T-helper 1 cell treated with Interleukin-12 subunit alpha and Interleukin-12 subunit beta and Interleukin-4 antibody, amounts not matched to agents 30 μg/mL and 1 μg/mL, for 36 hours (primary cell): Measurements from ENCODE around the gene HMGN1.

Source experiments
- H3K27ac Mint-ChIP-seq: one replicate; pipeline ENCODE4 v1.8.0; 2021; ENCODE audit warnings: mild to moderate bottlenecking, mixed read lengths
- H3K27me3 Mint-ChIP-seq: one replicate; pipeline ENCODE4 v1.8.0; 2021; ENCODE audit warnings: low read depth, mixed read lengths
- H3K36me3 Mint-ChIP-seq: one replicate; pipeline ENCODE4 v1.8.0; 2021; ENCODE audit warnings: low read depth, mixed read lengths
- H3K4me1 Mint-ChIP-seq: one replicate; pipeline ENCODE4 v1.8.0; 2021; ENCODE audit warnings: low read depth, mixed read lengths
- H3K4me3 Mint-ChIP-seq: one replicate; pipeline ENCODE4 v1.8.0; 2021; ENCODE audit warnings: mild to moderate bottlenecking, moderate library complexity, mixed read lengths
- H3K9me3 Mint-ChIP-seq: one replicate; pipeline ENCODE4 v1.8.0; 2021; ENCODE audit warnings: mixed read lengths

HMGN1 gene

GRCh38 chr21:39327727-39328126 lies 21.2 kb downstream of the HMGN1 start:
- no peaks in the 10 kb centered on the region for H3K4me1 Mint-ChIP-seq
- no peak overlapping the region for H3K4me3 Mint-ChIP-seq
- H3K27me3 Mint-ChIP-seq, result peaks cover 18% of the 10 kb centered on the region
- H3K36me3 Mint-ChIP-seq, result no peaks in the 10 kb centered on the region
- H3K27ac Mint-ChIP-seq, result no peak overlapping the region
- H3K9me3 Mint-ChIP-seq, result no peaks in the 10 kb centered on the region

DNA sequence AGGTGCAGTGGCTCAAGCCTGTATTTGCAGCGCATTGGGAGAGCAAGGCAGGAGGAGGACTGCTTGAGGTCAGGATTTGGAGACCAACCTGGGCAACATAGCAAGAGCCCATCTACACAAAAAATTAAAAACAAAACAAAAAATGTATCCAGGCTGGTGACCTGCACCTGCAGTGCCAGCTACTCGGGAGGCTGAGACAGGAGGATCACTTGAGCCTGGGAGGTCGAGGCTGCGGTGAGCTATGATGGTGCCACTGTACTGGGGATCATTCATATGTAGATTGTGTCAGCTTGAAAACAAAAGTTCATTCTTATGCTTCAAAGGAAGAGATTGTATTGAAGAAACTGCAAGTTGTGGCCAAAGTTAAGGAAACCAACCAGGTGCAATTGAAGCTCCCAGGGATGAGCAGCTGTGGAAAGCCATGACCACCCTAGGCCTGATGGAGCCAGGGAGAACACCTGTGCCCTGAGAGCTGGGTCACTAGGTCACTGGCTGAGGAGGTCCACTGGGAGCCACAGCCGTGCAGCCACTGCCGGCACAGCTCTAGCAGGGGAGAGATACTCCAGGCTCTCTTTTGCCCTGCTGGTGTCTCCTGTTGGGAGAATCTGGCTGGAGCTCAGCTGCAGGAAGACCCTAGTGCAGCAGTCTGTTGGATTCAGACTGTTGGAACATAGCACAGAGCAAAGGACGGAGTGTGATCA lies 22.1 kb downstream of the HMGN1 start:
- Mint-ChIP-seq H3K9me3 (no peaks in the 10 kb centered on the region), H3K4me3 (no peak overlapping the region), H3K4me1 (no peaks in the 10 kb centered on the region), H3K27ac (no peak overlapping the region), H3K27me3 (peaks cover 10% of the 10 kb centered on the region), H3K36me3 (no peaks in the 10 kb centered on the region)

- H3K36me3 Mint-ChIP-seq, result no peaks in the 10 kb centered on the region
- no peak overlapping the region for H3K27ac Mint-ChIP-seq
- H3K27me3 Mint-ChIP-seq, result peaks cover 10% of the 10 kb centered on the region
- H3K4me1 Mint-ChIP-seq, result no peaks in the 10 kb centered on the region
- no peaks in the 10 kb centered on the region for H3K9me3 Mint-ChIP-seq
- no peak overlapping the region for H3K4me3 Mint-ChIP-seq
Observed at GRCh38 chr21:39325458-39325857, 23.4 kb downstream of the HMGN1 start.

DNA sequence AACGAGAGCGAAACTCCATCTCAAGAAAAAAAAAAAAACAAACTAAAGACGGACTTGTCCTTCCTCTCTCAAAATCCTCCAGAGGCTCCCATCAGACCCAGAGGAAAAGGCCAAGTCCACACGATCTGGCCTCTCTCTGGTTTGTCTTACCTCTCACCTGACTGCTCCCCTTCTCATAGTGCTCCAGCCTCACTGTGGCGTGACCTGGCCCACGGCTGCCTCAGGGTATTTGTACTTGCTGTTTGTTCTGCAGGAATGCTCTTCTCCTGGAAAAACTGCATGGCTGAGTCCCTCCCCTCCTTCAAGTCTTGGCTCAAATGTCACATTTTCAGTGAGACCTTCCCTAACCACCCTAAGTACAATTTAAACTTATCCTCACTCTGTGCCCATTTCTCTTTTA lies 27.5 kb downstream of the HMGN1 start:
- H3K9me3 Mint-ChIP-seq, result no peaks in the 10 kb centered on the region
- H3K4me3 Mint-ChIP-seq, result no peak overlapping the region
- H3K27ac Mint-ChIP-seq, result no peak overlapping the region
- no peaks in the 10 kb centered on the region for H3K4me1 Mint-ChIP-seq
- peaks cover 5% of the 10 kb centered on the region for H3K27me3 Mint-ChIP-seq
- H3K36me3 Mint-ChIP-seq, result no peaks in the 10 kb centered on the region

DNA sequence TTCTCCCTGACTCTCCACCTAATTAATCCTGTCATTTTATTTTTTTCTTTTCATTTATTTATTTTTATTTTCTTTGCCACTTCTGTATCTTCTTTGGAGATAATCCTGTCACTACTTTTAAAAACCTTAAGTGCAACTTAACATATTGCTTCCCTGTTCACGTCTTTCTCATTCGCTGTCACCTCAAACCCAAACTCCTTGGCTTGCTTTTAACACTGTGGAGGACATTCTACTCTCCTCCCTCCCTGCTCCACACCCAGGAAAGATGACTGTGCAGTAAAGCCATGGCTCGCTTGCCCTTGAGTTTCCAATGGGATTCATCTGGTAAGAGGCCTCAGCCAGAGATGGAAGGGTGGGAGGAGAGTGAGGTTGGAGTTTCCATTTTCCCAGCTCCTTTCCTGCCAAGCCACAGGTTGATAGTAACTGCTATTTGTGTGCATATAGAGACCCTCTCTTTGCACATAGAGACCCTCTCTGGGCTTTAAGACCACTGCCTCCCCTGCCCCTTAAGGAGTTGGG lies 29.0 kb downstream of the HMGN1 start:
- Mint-ChIP-seq H3K27ac (no peak overlapping the region), H3K4me3 (no peak overlapping the region), H3K9me3 (no peaks in the 10 kb centered on the region), H3K4me1 (peaks cover 8% of the 10 kb centered on the region), H3K27me3 (peaks cover 3% of the 10 kb centered on the region), H3K36me3 (no peaks in the 10 kb centered on the region)

GRCh38 chr21:39319251-39319756 lies 29.6 kb downstream of the HMGN1 start:
- H3K4me3 Mint-ChIP-seq, result no peak overlapping the region
- peaks cover 11% of the 10 kb centered on the region for H3K4me1 Mint-ChIP-seq
- no peaks in the 10 kb centered on the region for H3K36me3 Mint-ChIP-seq
- no peak overlapping the region for H3K27ac Mint-ChIP-seq
- H3K27me3 Mint-ChIP-seq, result no peaks in the 10 kb centered on the region
- H3K9me3 Mint-ChIP-seq, result no peaks in the 10 kb centered on the region

DNA sequence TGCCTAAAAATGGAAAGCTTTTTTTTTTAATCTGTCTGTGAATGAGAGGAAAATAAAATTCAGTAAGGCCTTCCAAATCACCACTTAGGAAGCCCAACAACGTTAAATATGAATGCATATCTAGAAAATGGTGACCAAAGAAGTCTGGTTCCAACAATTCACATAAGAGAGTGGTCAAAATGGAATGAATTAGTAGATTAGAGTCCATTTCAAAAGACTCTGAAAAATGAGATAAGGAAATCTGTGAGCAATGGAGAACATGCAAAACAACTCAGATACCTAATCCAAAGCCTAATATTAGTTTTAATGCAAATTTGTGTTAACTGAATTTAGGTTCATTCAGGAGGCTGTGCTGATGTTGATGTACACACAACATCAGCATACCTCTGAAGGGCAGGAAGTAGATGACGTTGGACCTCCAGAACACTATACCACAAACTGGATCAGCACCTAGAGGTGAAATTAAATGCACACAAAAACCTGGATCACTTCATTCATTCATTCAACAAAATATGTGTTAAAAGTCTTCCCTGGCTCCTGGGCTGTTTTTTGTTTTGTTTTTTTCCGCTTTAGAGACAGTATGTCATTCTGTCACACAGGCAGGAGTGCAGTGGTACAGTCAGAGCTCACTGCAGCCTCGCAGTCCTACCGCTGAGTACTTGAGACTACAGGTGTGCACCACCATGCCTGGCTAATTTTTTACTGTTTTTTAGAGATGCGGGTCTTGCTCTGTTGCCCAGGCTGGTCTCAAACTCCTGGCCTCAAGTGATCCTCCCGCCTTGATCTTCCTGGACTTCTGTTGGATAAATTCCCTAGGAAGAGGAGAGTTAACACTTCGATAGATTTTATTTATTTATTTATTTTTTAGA lies 30.6 kb downstream of the HMGN1 start:
- H3K27ac Mint-ChIP-seq, result no peak overlapping the region
- H3K36me3 Mint-ChIP-seq, result no peaks in the 10 kb centered on the region
- no peaks in the 10 kb centered on the region for H3K9me3 Mint-ChIP-seq
- no peaks in the 10 kb centered on the region for H3K27me3 Mint-ChIP-seq
- no peak overlapping the region for H3K4me3 Mint-ChIP-seq
- H3K4me1 Mint-ChIP-seq, result peaks cover 13% of the 10 kb centered on the region

DNA sequence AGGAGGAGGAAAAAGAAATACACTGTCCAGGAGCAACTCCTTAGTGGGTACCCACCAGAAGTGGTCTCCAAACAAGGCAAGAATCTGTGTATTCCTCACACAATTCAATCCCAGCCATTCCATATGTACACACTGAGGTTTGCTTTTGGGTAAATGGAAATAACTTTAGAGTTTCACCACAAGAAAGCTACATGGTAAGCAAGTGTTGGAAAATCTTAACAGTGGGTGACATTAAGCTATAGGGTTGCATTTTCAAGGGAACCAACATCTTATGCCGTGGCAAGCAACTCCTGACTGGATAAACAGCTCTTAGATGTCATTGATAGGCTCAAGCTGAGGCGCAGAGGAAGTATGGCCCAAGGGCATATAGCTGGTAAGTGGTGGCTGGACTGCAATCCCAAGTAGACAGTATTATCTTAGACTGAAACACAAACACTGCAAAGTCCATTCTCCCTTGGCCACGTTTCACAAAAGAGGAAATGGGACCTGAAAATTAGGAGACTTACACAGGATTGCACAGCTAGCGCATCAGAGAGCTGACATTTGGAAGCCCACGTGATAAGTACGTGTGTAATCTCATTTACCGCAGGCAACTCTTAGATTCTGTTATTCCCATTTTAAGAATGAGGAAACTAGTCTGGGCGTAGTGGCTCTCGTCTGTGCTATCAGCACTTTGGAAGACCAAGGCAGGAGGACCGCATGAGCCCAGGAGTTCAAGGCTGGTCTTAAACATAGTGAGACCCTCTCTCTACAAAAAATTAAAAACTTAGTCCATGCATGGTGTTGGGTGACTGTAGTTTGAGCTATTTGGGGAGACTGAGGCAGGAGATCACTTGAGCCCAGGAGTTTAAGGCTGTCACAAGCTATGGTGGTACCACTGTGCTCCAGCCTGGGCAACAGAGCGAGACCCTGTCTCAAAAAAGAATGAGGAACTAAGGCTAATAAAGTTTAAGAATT lies 31.5 kb downstream of the HMGN1 start:
- no peaks in the 10 kb centered on the region for H3K36me3 Mint-ChIP-seq
- H3K4me1 Mint-ChIP-seq, result peaks cover 13% of the 10 kb centered on the region
- no peaks in the 10 kb centered on the region for H3K27me3 Mint-ChIP-seq
- H3K9me3 Mint-ChIP-seq, result no peaks in the 10 kb centered on the region
- H3K27ac Mint-ChIP-seq, result no peak overlapping the region
- H3K4me3 Mint-ChIP-seq, result no peak overlapping the region

- peaks cover 3% of the 10 kb centered on the region for H3K36me3 Mint-ChIP-seq
- no peaks in the 10 kb centered on the region for H3K9me3 Mint-ChIP-seq
- peaks cover 18% of the 10 kb centered on the region for H3K4me1 Mint-ChIP-seq
- no peak overlapping the region for H3K27ac Mint-ChIP-seq
- no peaks in the 10 kb centered on the region for H3K27me3 Mint-ChIP-seq
- no peak overlapping the region for H3K4me3 Mint-ChIP-seq
Observed at GRCh38 chr21:39316729-39317128, 32.2 kb downstream of the HMGN1 start.

- no peaks in the 10 kb centered on the region for H3K27me3 Mint-ChIP-seq
- H3K36me3 Mint-ChIP-seq, result peaks cover 4% of the 10 kb centered on the region
- H3K9me3 Mint-ChIP-seq, result no peaks in the 10 kb centered on the region
- H3K4me3 Mint-ChIP-seq, result no peak overlapping the region
- peaks cover 19% of the 10 kb centered on the region for H3K4me1 Mint-ChIP-seq
- peak overlapping the region; percentile 45 for H3K27ac Mint-ChIP-seq
Observed at GRCh38 chr21:39315603-39316445, 33.1 kb downstream of the HMGN1 start.

- no peaks in the 10 kb centered on the region for H3K27me3 Mint-ChIP-seq
- H3K36me3 Mint-ChIP-seq, result peaks cover 10% of the 10 kb centered on the region
- H3K4me1 Mint-ChIP-seq, result peaks cover 22% of the 10 kb centered on the region
- peak overlapping the region; percentile 83 for H3K27ac Mint-ChIP-seq
- H3K9me3 Mint-ChIP-seq, result no peaks in the 10 kb centered on the region
- peak overlapping the region; percentile 96 for H3K4me3 Mint-ChIP-seq
Observed at GRCh38 chr21:39314143-39315027, 34.5 kb downstream of the HMGN1 start.

DNA sequence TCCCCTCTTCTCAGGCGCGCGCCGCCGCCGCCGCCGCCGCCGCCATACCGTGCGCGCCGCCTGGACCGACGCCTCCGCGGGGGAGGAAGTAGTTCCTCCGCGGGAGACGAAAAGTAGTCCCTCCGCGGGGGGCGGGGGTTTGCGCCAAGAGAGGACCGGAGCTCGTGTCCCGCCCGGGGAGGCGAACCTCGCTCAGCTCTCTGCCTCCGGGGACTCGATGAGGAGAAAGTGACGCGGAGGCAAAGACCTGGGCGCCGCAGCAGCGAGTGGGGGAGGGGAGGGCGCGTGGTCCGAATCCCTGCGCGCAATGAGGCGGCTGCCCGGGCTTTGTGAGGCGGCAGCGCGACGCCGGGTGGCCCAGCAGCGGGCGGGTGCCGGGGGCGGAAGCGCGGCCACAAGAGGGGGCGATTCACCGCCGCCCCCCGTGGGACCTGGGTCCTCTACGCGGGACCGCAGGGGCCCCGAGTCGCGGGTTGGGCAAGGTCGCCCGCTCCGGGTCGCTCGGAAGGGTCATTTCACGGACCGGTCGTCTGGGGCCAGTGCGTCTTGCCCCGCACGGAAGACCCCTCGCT lies 35.2 kb downstream of the HMGN1 start, which contains the start of gene BRWD1:
Gene BRWD1 (minus strand): TSS at position 62 of the 572 bp plus-strand sequence. CDS start 141 bp downstream, outside the sequence.
- Mint-ChIP-seq H3K27me3 (no peaks in the 10 kb centered on the region), H3K4me1 (peaks cover 23% of the 10 kb centered on the region), H3K27ac (peak within 1 kb of the TSS; percentile 97), H3K36me3 (peaks cover 10% of the 10 kb centered on the region), H3K4me3 (peak within 1 kb of the TSS; percentile 96), H3K9me3 (no peaks in the 10 kb centered on the region)
